ENCODE measurements around the gene POLA2.

- TF ChIP-seq CTCF (IDR thresholded peaks at IDR 0.05) (no peak), ZFX (IDR thresholded peaks at IDR 0.05; ENCODE audit: borderline replicate concordance) (no peak)
Observed at GRCh38 chr11:65251476-65251875, 10.3 kb upstream of the POLA2 start.
